HK-2 (cell line): ENCODE results near the gene CDH23.
"Not testable (repeated sequence)": the region's sequence is repeated elsewhere in the genome, so short reads cannot be mapped to it uniquely, and the experiment has no call there.

Source experiments
- DNase-seq: peaks from one replicate; pipeline ENCODE4 v3.0.0-alpha.2; 2018; ENCODE audit not compliant: unreplicated experiment

The CDH23 gene

DNA sequence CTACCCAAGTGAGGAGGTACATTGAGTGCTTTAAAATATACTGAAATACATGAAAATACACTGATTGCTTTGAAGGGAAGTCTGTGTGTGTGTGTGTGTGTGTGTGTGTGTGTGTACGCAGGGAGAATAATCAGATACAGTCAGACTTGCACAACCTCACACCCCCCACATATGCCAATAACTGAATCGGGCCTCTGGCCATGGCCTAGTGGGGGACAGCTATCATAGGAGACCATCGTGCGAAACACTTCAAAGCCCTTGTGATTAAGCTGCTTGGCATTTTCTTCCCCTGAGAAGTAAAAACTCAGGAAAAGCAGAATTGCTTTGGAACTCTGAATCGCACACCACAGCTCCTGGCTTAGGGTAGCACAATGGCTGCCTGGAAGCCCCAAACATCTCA lies 187.7 kb downstream of the CDH23 start:
- DNase-seq: no peak

DNA sequence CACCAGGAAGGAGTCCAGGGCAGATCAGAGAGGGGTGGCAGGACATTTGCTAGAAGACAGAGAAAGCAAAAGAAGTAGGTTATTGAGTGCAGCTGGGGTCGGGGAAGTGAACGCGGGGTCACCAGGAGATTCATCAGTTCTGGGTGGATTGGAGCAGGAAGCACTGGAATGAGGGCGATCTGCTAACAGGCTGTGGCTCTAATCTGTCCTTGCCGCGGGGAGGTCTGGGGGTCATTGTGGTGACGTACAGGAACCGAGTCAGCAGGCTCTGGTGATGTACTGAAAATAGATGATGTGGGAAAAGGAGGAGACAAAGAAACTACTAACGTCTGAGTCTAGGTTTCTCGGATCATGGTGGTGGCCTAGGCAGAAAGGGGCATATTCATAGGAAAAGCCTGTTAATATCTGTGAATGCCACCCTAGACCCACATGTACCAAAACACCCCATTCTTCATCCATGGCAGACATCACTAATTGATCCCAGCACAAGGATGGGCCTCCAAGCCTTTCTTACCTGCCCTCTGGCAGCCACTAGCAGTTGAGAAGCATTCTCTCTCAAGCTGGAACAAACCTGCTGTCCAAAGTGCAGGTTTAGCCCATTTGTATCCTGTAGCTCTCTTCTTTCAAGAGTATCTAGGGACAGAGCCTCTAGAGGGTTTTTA lies 188.3 kb downstream of the CDH23 start:
- DNase-seq: no peak

GRCh38 chr10:71585564-71586290 lies 189.0 kb downstream of the CDH23 start:
- DNase-seq: no peak

- DNase-seq: no peak
These were observed 191.3 kb downstream of the CDH23 start for GRCh38 chr10:71587941-71588573.

GRCh38 chr10:71588685-71589084 lies 192.0 kb downstream of the CDH23 start:
- no peak for DNase-seq

GRCh38 chr10:71589617-71590551 lies 193.2 kb downstream of the CDH23 start:
- DNase-seq: no peak

GRCh38 chr10:71590781-71591350 lies 194.1 kb downstream of the CDH23 start:
- no peak for DNase-seq

DNA sequence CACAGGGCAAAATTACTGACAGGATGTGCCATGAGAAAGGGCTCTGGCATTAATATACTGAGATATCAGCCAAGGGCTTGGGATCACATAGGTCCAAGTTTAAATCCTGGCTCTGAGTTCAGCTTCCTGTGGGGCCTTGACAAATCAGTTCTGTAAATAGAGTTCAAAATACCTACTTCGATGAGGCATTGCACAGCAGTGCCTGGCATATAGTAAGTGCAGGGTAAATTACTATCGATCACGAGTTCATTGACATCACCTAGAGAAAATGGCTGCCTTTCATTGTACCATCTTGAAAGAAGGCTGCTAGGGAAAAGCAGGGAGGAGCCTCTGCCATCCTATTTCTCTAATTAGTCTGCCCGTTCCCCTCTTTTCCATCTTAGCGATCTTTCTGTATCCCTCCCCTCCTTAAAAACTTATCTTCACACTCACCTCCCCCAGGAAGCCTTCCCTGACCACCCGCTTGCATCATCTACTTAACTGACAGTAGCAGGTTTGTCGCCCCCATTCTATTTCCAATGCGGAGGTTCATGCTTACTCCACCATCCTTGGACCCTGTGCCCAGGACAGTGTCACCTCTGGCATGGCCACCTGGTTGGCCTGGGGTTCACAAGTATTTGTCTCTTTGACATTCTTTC lies 198.3 kb downstream of the CDH23 start:
- no peak for DNase-seq

- no peak for DNase-seq
These were observed 198.9 kb downstream of the CDH23 start for GRCh38 chr10:71595649-71596048.

- DNase-seq: no peak
These were observed 199.4 kb downstream of the CDH23 start for GRCh38 chr10:71596127-71596526.

GRCh38 chr10:71596759-71597158 lies 200.0 kb downstream of the CDH23 start:
- DNase-seq: no peak

GRCh38 chr10:71597821-71598498 lies 201.2 kb downstream of the CDH23 start:
- DNase-seq: no peak

DNA sequence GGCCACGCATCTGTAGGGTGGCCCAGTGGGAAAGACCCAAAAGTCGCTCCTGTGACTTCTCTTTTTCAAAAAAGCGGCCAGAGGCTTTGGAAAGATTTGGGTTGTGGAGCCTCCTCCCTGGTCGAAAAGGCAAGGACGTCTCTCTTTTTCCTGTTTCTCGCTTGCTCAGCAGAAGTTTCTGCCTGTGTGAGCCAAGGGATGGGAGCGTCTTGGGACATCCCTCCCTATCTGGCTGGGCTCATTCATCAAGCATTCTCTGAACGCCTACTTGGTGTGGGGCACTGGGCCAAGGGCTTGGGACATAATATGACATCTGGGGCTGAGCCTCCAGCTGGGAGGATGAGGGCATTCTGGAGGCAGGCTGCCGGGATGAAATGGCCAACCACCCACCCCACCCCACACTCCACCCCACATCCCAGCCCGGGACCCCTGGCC lies 201.9 kb downstream of the CDH23 start:
- DNase-seq: no peak

GRCh38 chr10:71599518-71599917 lies 202.8 kb downstream of the CDH23 start:
- no peak for DNase-seq

- not testable (repeated sequence) for DNase-seq
These were observed 203.5 kb downstream of the CDH23 start for GRCh38 chr10:71600242-71600641.

DNA sequence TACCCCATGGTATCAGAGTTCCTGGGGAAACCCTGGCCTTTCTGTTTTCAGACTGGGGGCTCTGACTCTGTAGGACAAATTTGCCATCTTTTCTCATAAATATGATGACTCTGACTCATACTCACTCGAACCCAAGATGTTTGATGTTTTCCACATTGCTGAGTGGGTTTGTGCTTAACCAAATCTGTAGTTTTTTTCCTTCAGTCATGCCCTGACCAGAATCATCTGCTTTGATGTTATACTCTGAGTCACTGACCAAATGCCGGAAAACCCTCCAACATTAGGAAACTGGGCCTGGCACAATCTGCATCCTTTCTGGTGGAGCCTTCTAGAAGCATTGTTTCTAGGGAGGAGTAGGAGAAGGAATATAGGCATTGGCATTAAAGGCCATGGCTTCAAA lies 204.1 kb downstream of the CDH23 start:
- DNase-seq: no peak

DNA sequence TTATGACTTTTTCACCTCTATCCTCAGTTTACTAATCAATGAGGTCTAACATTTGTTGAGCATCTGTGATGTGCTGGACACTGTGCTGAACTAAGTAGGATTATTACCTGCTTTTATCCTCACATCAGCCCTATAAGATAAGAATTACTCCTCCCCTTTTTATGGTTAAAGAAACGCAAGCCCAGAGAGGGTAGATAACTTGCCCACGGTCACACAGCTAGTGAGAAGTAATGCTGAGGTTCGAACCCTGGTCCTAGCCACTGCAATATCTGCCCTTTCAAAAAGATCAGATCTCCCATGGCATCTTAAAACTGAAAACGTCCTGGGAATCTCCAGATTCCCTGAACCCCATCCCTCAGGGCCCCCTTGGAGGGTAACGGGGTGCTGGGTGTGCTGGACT lies 204.6 kb downstream of the CDH23 start:
- DNase-seq: no peak

GRCh38 chr10:71603150-71603549 lies 206.4 kb downstream of the CDH23 start:
- DNase-seq: no peak

- no peak for DNase-seq
These were observed 207.0 kb downstream of the CDH23 start for GRCh38 chr10:71603754-71604153.

DNA sequence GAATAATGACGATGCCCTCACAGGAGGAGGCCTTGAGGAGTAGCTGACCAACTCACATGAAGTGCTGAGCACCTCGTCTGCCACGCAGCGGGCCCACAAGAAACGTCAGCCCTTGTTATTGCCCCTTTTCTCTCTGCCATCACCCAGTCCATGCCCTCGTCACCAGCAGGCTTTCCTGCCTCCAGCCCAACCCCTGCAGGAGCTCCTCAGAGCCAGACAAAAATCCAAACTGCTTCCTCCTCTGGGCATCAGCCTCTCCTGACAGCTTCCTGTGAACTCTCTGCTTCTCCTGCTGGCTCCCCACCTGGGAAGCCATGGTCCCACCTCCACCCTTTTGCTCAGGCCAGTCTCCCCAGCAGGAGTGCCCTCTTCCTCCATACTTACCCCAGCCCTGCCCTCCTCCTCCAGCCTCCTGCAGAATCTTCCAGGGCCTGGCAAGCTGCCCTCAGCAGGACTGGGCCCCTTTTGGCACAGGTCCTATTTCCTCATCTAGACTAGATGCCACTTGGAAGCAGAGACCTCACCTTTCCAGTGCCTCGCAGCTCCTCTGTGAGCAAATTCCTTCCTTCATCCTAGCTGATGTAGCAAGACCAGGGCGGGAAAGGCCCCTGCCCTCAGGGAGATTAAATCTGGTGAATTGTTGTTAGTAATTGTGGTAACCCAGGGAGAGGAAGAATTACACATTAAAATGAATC lies 207.8 kb downstream of the CDH23 start:
- DNase-seq: no peak
